Right lobe of liver (tissue), 4 donors: ENCODE data around the gene PRKCA.

Source experiments
- CTCF ChIP-seq, 4 donors: fragments of 200-600 bp in 3 of 4; fragments of 450-650 bp in 1 of 4; IDR thresholded peaks; one replicate each; pipeline versions ENCODE4 v1.5.1 to v1.8.0; 2016 to 2022; ENCODE audit warnings: antibody characterized with exemption in 4 of 4, mild to moderate bottlenecking in 2 of 4
- POLR2A ChIP-seq: fragments of 450-650 bp; IDR thresholded peaks from one replicate; pipeline ENCODE4 v1.6.1; 2017; ENCODE audit warnings: antibody characterized with exemption, mild to moderate bottlenecking
- donor health status: DM: no; HTN: no; CAD: no.
- donor health status: DM: no; HTN: no; CAD: no.
- donor health status: DM: no; HTN: yes; CAD: no.

DNA sequence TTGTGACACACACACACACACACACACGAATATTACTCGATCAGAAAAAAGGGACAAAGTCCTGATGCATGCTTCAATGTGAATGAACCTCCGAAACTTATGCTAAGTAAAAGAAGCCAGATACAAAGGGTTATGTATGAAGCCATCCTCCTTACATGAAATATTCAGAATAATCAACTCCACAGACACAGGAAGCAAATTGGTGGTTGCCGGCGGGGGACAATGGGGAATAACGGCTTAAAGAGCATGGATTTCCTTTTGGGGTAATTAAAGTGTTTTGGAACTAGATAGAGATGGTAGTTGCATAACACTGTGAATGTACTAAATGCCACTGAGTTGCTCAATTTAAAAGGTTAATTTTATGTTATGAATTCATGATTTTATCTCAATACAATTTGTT, 524.4 kb downstream of the PRKCA start:
- TF ChIP-seq CTCF (IDR thresholded peaks at IDR 0.05): no peak
- no peak for TF ChIP-seq POLR2A
